Stimulated activated naive CD4-positive, alpha-beta T cell (primary cell): ENCODE measurements around the gene PHC3.
"Not testable (repeated sequence)": the region's sequence is repeated elsewhere in the genome, so short reads cannot be mapped to it uniquely, and the experiment has no call there.

Experiments used
- DNase-seq, 6 experiments: peaks; one replicate each; lab custom pipeline; 2025; lab: John Stamatoyannopoulos, UW

Gene PHC3

GRCh38 chr3:170130532-170130931, 51.0 kb downstream of the PHC3 start:
- DNase-seq: no peak

GRCh38 chr3:170128977-170129431, 52.5 kb downstream of the PHC3 start:
- no peak for DNase-seq

GRCh38 chr3:170128259-170128976, 53.1 kb downstream of the PHC3 start:
- DNase-seq: peak in 1 of 6 experiments; percentile 8

- no peak for DNase-seq
Observed at GRCh38 chr3:170117134-170117533, 64.4 kb downstream of the PHC3 start.

GRCh38 chr3:170114165-170114564, 67.4 kb downstream of the PHC3 start:
- not testable (repeated sequence) for DNase-seq

GRCh38 chr3:170111147-170111771, 70.3 kb downstream of the PHC3 start:
- DNase-seq: no peak

- DNase-seq: no peak
Observed at GRCh38 chr3:170109579-170110293, 71.8 kb downstream of the PHC3 start.

GRCh38 chr3:170108955-170109354, 72.6 kb downstream of the PHC3 start:
- no peak for DNase-seq

GRCh38 chr3:170107941-170108340, 73.6 kb downstream of the PHC3 start:
- DNase-seq: no peak

- DNase-seq: no peak
Observed at GRCh38 chr3:170102431-170102830, 79.1 kb downstream of the PHC3 start.

GRCh38 chr3:170100944-170101343, 80.6 kb downstream of the PHC3 start:
- DNase-seq: no peak

GRCh38 chr3:170098753-170099152, 82.8 kb downstream of the PHC3 start:
- DNase-seq: no peak

GRCh38 chr3:170096342-170096741, 85.2 kb downstream of the PHC3 start:
- DNase-seq: no peak

GRCh38 chr3:170095771-170096170, 85.8 kb downstream of the PHC3 start:
- no peak for DNase-seq

- DNase-seq: no peak
Observed at GRCh38 chr3:170092907-170093306, 88.6 kb downstream of the PHC3 start.

GRCh38 chr3:170090601-170090981, 90.9 kb downstream of the PHC3 start:
- DNase-seq: no peak

- no peak for DNase-seq
Observed at GRCh38 chr3:170089862-170090600, 91.5 kb downstream of the PHC3 start.

GRCh38 chr3:170085396-170085795, 96.1 kb downstream of the PHC3 start:
- no peak for DNase-seq

GRCh38 chr3:170083343-170083742, 98.2 kb downstream of the PHC3 start:
- no peak for DNase-seq

- no peak for DNase-seq
Observed at GRCh38 chr3:170081079-170081741, 100.3 kb downstream of the PHC3 start.

- DNase-seq: no peak
Observed at GRCh38 chr3:170080605-170081004, 100.9 kb downstream of the PHC3 start.
